Left ventricle myocardium inferior (tissue), 1 donor: ENCODE results near the gene KCNC1. TPM values are rescaled to one million over a fixed set of nuclear protein-coding genes. Genes with fewer than 3 reads are reported as not detected.

Experiments used
- DNase-seq: peaks from one replicate; pipeline ENCODE4 v3.0.0-alpha.2; 2020
- H3K27ac ChIP-seq: fragments of 200-600 bp; replicated peaks from 2 replicates; pipeline ENCODE4 v1.8.0; 2021
- H3K27me3 ChIP-seq: fragments of 200-600 bp; 2 replicates; pipeline ENCODE4 v1.8.0; 2021; ENCODE audit warnings: low read depth
- H3K36me3 ChIP-seq: fragments of 200-600 bp; 2 replicates; pipeline ENCODE4 v1.8.0; 2021
- H3K4me1 ChIP-seq: fragments of 200-600 bp; 2 replicates; pipeline ENCODE4 v1.8.0; 2021
- H3K4me3 ChIP-seq: fragments of 200-600 bp; 2 replicates; pipeline ENCODE4 v1.8.0; 2021; ENCODE audit warnings: mild to moderate bottlenecking, moderate library complexity
- H3K9me3 ChIP-seq: fragments of 200-600 bp; replicated peaks from 2 replicates; pipeline ENCODE4 v1.8.0; 2021
- intact Hi-C: fragments of 100-400 bp; cut with micrococcal nuclease; formaldehyde crosslinking; loops from one replicate; pipeline ENCODE4 v1.11.0; 2022
- total RNA-seq: library from RNA; stranded (reverse); fragmentation: NEBNext Ultra II Directional; extraction: Animal tissue kit (Norgen Biotek cat#: 25700); gene quantifications from one replicate; pipeline ENCODE4 v1.2.1, GENCODE V29; 2021
- TF ChIP-seq, protein P1 (sequence below): fragments of 200-600 bp; IDR thresholded peaks from 2 replicates; pipeline ENCODE4 v1.8.0; 2021; ENCODE audit warnings: antibody characterized with exemption, mild to moderate bottlenecking, borderline replicate concordance
- donor health status: DM: no; HTN: yes; CAD: no; lungs with severe emphysema.

KCNC1 gene
- total RNA-seq, 1 donor from 2014 or later, result not detected

DNA sequence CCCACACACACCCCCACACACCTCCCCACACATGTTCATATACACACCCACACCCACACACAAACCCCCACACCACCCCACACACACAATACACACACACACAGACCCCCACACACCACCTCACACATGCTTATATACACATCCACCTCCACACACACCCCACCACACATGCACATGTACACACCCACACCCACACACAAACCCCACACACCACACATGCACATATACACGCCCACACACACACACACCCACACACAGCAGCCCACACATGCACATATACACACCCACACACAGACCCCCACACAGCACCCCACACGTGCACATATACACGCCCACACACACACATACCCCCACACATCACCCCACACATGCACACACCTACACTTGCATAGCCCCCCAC is 29.1 kb downstream of the KCNC1 start:
- TF ChIP-seq, protein P1, sequence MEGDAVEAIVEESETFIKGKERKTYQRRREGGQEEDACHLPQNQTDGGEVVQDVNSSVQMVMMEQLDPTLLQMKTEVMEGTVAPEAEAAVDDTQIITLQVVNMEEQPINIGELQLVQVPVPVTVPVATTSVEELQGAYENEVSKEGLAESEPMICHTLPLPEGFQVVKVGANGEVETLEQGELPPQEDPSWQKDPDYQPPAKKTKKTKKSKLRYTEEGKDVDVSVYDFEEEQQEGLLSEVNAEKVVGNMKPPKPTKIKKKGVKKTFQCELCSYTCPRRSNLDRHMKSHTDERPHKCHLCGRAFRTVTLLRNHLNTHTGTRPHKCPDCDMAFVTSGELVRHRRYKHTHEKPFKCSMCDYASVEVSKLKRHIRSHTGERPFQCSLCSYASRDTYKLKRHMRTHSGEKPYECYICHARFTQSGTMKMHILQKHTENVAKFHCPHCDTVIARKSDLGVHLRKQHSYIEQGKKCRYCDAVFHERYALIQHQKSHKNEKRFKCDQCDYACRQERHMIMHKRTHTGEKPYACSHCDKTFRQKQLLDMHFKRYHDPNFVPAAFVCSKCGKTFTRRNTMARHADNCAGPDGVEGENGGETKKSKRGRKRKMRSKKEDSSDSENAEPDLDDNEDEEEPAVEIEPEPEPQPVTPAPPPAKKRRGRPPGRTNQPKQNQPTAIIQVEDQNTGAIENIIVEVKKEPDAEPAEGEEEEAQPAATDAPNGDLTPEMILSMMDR, result no peak
- intact Hi-C loops, result loop anchor here (10.0 kb wide), 1 partner anchor 211 kb away; no protein-coding TSS in a partner anchor
- Histone ChIP-seq H3K9me3 (peaks cover 4% of the 10 kb centered on the region), H3K4me3 (no peak overlapping the region), H3K27me3 (peaks cover 2% of the 10 kb centered on the region), H3K36me3 (no peaks in the 10 kb centered on the region), H3K4me1 (peaks cover 7% of the 10 kb centered on the region), H3K27ac (no peak overlapping the region)
- DNase-seq, result no peak

DNA sequence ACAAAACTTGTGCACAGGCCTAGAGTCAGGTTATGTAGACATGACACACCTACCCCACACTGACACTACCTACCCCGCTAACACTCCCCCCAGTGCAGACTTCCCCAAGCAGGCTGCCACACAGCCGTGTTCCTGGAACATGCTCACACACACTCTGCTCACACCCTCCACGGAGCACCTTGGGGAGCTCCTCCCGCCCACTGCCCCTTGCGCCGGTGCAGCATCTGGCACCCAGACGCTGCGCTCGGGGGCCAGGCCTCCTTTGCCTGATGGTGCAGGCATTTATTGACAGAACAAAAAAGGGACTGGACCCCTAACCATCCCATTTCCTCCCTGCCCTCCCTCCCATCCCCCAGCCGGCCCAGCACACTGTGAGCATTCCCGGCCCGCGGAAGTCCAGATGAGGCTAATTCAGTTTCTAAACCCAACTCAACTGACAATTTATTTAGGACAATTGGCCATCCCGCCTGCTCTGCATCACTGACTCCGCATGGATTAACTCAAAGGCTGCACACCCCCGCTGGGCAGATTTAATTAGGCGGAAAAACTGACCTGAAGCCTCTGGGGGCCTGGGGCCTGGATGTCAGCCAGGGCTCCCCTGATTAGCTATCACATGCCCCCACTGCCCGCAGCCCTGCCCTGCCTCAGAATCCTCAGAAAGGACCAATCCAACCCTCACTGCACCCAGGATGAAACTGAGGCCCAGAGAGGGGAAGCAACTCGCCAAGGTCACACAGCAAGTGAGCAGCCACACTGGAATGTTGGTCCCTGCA is 30.1 kb downstream of the KCNC1 start:
- TF ChIP-seq, protein P1, result no peak
- no peaks in the 10 kb centered on the region for H3K36me3 ChIP-seq
- H3K27ac ChIP-seq, result no peak overlapping the region
- H3K4me3 ChIP-seq, result no peak overlapping the region
- H3K27me3 ChIP-seq, result peaks cover 2% of the 10 kb centered on the region
- H3K9me3 ChIP-seq, result no peaks in the 10 kb centered on the region
- intact Hi-C loops, result loop anchor here (10.0 kb wide), 1 partner anchor 210 kb away; no protein-coding TSS in a partner anchor
- no peak for DNase-seq
- peaks cover 7% of the 10 kb centered on the region for H3K4me1 ChIP-seq

DNA sequence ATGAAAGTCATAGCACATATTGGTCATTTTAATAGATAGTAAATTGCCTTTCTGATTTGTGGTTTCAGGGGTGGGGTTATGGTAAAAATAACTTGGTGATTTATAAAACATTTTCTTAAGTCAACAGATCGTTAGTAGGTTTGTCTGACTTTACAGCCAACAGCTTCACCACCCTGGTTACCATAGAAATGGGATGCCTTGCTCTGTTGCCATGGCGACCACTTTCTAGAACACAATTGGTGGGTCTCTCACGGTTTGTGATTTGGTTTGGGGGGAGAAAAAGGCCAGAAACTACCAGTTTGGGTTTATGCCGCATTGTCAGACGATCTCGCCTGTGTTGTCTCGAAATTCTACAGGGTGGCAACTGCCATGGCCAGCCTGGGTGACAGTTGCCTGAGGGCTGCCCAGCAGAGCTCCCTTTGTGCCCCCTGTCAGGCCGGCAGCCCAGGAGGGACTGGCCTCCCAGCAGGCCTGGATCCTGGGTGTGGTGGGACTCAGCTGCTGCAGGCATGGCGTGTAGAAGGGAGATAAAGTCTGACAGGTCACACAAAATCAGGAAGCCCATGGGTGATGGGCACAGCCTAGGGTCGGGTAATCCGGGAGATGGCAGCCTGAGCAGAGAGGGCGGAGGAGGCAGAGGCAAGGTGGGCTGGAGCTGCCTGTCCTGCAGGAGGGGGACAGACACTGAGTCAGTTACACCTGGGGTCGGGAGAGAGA is 30.9 kb downstream of the KCNC1 start:
- intact Hi-C loops, result loop anchor here (10.0 kb wide), 1 partner anchor 209 kb away; no protein-coding TSS in a partner anchor

DNA sequence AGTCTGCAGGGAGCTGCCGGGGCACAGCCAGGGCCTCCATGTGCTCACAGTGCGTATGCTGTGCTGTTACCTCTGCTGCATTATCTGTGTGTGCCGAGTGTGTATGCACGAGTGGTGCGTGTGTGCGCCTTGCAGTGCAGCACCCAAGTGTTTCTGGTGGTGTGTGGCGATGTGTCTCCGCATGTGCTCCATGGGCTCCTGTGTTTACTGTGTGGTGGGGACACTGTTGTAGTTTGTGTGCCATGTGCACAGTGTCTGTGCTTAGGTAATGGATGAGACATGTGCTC is 31.4 kb downstream of the KCNC1 start:
- intact Hi-C loops, result loop anchor here (10.0 kb wide), 1 partner anchor 209 kb away; no protein-coding TSS in a partner anchor

More for the DNA sequence above, 30.9 kb downstream of the KCNC1 start:
- H3K27me3 ChIP-seq, result peaks cover 2% of the 10 kb centered on the region
- no peaks in the 10 kb centered on the region for H3K36me3 ChIP-seq
- no peaks in the 10 kb centered on the region for H3K9me3 ChIP-seq
- DNase-seq, result no peak
- H3K4me1 ChIP-seq, result peaks cover 4% of the 10 kb centered on the region
- no peak overlapping the region for H3K4me3 ChIP-seq
- H3K27ac ChIP-seq, result no peak overlapping the region
- TF ChIP-seq, protein P1, result no peak

DNA sequence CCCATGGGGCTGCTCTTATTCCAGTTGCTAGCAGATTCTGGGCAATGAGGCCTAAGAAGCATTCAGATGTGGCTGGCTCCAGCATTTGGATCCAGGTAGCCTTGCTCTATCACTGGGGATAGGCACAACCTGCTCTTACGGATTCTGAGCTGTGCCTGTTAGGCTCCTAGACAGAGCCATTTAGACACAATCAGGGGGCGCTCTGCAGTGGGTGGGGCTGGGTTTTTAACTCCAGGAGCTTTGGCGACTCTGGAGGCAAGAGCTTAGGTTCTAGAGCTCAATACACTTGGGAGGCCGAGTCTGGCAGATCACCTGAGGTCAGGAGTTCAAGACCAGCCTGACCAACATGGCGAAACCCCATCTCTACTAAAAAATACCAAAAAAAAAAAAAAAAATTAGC is 32.0 kb downstream of the KCNC1 start:
- Histone ChIP-seq H3K4me1 (no peaks in the 10 kb centered on the region), H3K27me3 (peaks cover 2% of the 10 kb centered on the region), H3K4me3 (no peak overlapping the region), H3K36me3 (no peaks in the 10 kb centered on the region), H3K27ac (no peak overlapping the region), H3K9me3 (no peaks in the 10 kb centered on the region)
- intact Hi-C loops, result loop anchor here (10.0 kb wide), 1 partner anchor 208 kb away; no protein-coding TSS in a partner anchor
- no peak for DNase-seq
- TF ChIP-seq, protein P1, result no peak

More for the DNA sequence above, 31.4 kb downstream of the KCNC1 start:
- DNase-seq, result no peak
- Histone ChIP-seq H3K27ac (no peak overlapping the region), H3K27me3 (peaks cover 2% of the 10 kb centered on the region), H3K9me3 (no peaks in the 10 kb centered on the region), H3K36me3 (no peaks in the 10 kb centered on the region), H3K4me1 (no peaks in the 10 kb centered on the region), H3K4me3 (no peak overlapping the region)
- TF ChIP-seq, protein P1, result no peak
